HepG2 (cell line): ENCODE data around the gene ZMYND8. TPM values are rescaled to one million over a fixed set of nuclear protein-coding genes. Genes with fewer than 3 reads are reported as not detected.
A peak's percentile ranks its signal among the peaks of the same experiment; 100 is the strongest.

Experiments
- CCDC6 ChIP-seq: sonication (generic); formaldehyde crosslinking; IDR thresholded peaks from 2 replicates; pipeline ENCODE4 v1.8.1; 2022; ENCODE audit warnings: mild to moderate bottlenecking, missing genetic modification reagents, moderate library complexity
- CENPX ChIP-seq: sonication (generic); formaldehyde crosslinking; IDR thresholded peaks from 2 replicates; pipeline ENCODE4 v1.9.0; 2021; ENCODE audit warnings: mild to moderate bottlenecking, missing genetic modification reagents, moderate library complexity
- DNMT1 ChIP-seq: sonication (generic); formaldehyde crosslinking; IDR thresholded peaks from 2 replicates; pipeline ENCODE4 v1.5.1; 2020; ENCODE audit warnings: mild to moderate bottlenecking, missing genetic modification reagents
- GATAD1 ChIP-seq: IDR thresholded peaks from 2 replicates; pipeline ENCODE4 v1.6.1; 2016; ENCODE audit warnings: missing genetic modification reagents, missing compliant biosample characterization
- GTF3A ChIP-seq: sonication (generic); formaldehyde crosslinking; conservative IDR thresholded peaks from 2 replicates; pipeline ENCODE4 v1.4.0; 2020; ENCODE audit warnings: mild to moderate bottlenecking, missing genetic modification reagents
- HNRNPL ChIP-seq: fragments of 200-400 bp; formaldehyde crosslinking; IDR thresholded peaks from 2 replicates; pipeline ENCODE4 v1.6.1; 2017; ENCODE audit warnings: mild to moderate bottlenecking, low read depth, low read length
- HOXA3 ChIP-seq: sonication (generic); formaldehyde crosslinking; IDR thresholded peaks from 2 replicates; pipeline ENCODE4 v1.5.0; 2020; ENCODE audit warnings: missing genetic modification reagents
- IRF1 ChIP-seq: sonication (generic); formaldehyde crosslinking; IDR thresholded peaks from 2 replicates; pipeline ENCODE4 v1.4.0; 2020; ENCODE audit warnings: low read depth, mild to moderate bottlenecking, missing genetic modification reagents
- IRX3 ChIP-seq: sonication (generic); formaldehyde crosslinking; IDR thresholded peaks from 2 replicates; pipeline ENCODE4 v1.8.1; 2023; ENCODE audit warnings: mild to moderate bottlenecking, low read depth, missing genetic modification reagents, borderline replicate concordance
- KAT2B ChIP-seq: fragments of 150-350 bp; IDR thresholded peaks from 2 replicates; pipeline ENCODE4 v1.6.1; 2014; ENCODE audit warnings: low read depth, low read length, borderline replicate concordance
- MAF1 ChIP-seq: sonication (generic); formaldehyde crosslinking; IDR thresholded peaks from 2 replicates; pipeline ENCODE4 v1.5.0; 2020; ENCODE audit warnings: missing genetic modification reagents, borderline replicate concordance
- MEIS1 ChIP-seq: sonication (generic); formaldehyde crosslinking; IDR thresholded peaks from 2 replicates; pipeline ENCODE4 v1.9.0; 2021; ENCODE audit warnings: mild to moderate bottlenecking, missing genetic modification reagents, moderate library complexity, borderline replicate concordance
- PAX8 ChIP-seq: sonication (generic); formaldehyde crosslinking; IDR thresholded peaks from 2 replicates; pipeline ENCODE4 v1.8.0; 2022; ENCODE audit warnings: mild to moderate bottlenecking, missing genetic modification reagents, borderline replicate concordance
- PBX2 ChIP-seq: IDR thresholded peaks from 2 replicates; pipeline ENCODE4 v1.6.1; 2016; ENCODE audit warnings: control low read depth
- PRPF4 ChIP-seq: fragments of 200-400 bp; formaldehyde crosslinking; IDR thresholded peaks from 2 replicates; pipeline ENCODE4 v1.6.1; 2016; ENCODE audit warnings: low read length, low read depth; ENCODE audit not compliant: poor library complexity, severe bottlenecking
- RBFOX2 ChIP-seq: fragments of 200-400 bp; formaldehyde crosslinking; IDR thresholded peaks from 2 replicates; pipeline ENCODE4 v1.6.1; 2017; ENCODE audit warnings: low read depth, mild to moderate bottlenecking, low read length
- RNF2 ChIP-seq: fragments of 450-650 bp; conservative IDR thresholded peaks from 2 replicates; pipeline ENCODE4 v1.6.1; 2016; ENCODE audit warnings: low read depth
- SALL1 ChIP-seq: sonication (generic); formaldehyde crosslinking; IDR thresholded peaks from 2 replicates; pipeline ENCODE4 v1.8.0; 2022; ENCODE audit warnings: mild to moderate bottlenecking, missing genetic modification reagents
- SOX5 ChIP-seq: IDR thresholded peaks from 2 replicates; pipeline ENCODE4 v1.6.1; 2016; ENCODE audit warnings: borderline replicate concordance
- SYNCRIP ChIP-seq: fragments of 200-400 bp; formaldehyde crosslinking; IDR thresholded peaks from 2 replicates; pipeline ENCODE4 v1.6.1; 2018; ENCODE audit warnings: mild to moderate bottlenecking, low read depth, low read length; ENCODE audit not compliant: insufficient read depth
- ZFP90 ChIP-seq: sonication (generic); formaldehyde crosslinking; IDR thresholded peaks from 2 replicates; pipeline ENCODE4 v1.8.0; 2022; ENCODE audit warnings: missing genetic modification reagents, mild to moderate bottlenecking, inconsistent platforms, borderline replicate concordance
- ZNF3 ChIP-seq: IDR thresholded peaks from 2 replicates; pipeline ENCODE4 v1.7.0; 2017; ENCODE audit warnings: inconsistent platforms
- ZNF558 ChIP-seq: sonication (generic); formaldehyde crosslinking; IDR thresholded peaks from 2 replicates; pipeline ENCODE4 v1.9.0; 2022; ENCODE audit warnings: mild to moderate bottlenecking, missing genetic modification reagents, borderline replicate concordance
- ZNF576 ChIP-seq: sonication (generic); formaldehyde crosslinking; IDR thresholded peaks from 2 replicates; pipeline ENCODE4 v1.4.0; 2020; ENCODE audit warnings: mild to moderate bottlenecking, missing genetic modification reagents
- ZNF589 ChIP-seq: sonication (generic); formaldehyde crosslinking; conservative IDR thresholded peaks from 2 replicates; pipeline ENCODE4 v1.8.0; 2022; ENCODE audit warnings: mild to moderate bottlenecking, moderate library complexity, missing genetic modification reagents
- ZNF672 ChIP-seq: sonication (generic); formaldehyde crosslinking; IDR thresholded peaks from 2 replicates; pipeline ENCODE4 v1.8.1; 2022; ENCODE audit warnings: missing genetic modification reagents
- ZNF841 ChIP-seq: sonication (generic); formaldehyde crosslinking; IDR thresholded peaks from 2 replicates; pipeline ENCODE4 v1.8.1; 2023; ENCODE audit warnings: missing genetic modification reagents, borderline replicate concordance
- polyA plus RNA-seq, 8 experiments: library from polyadenylated mRNA; depleted of rRNA in 3 of 8; stranded (reverse) in 7 of 8; unstranded in 1 of 8; fragments of >200 nt; fragmentation: Illumina TruSeq in 4 of 8; extraction: Trizol in 4 of 8; gene quantifications; 2 replicates each; pipeline versions ENCODE4 v1.2.1 to v1.2.3, GENCODE V29; 2011 to 2016; ENCODE audit warnings: low read depth in 4 of 8, missing spikeins in 1 of 8, mixed read lengths in 1 of 8; ENCODE audit not compliant: insufficient read depth in 1 of 8
- total RNA-seq, 5 experiments: library from RNA; depleted of rRNA; stranded (reverse); fragments of >200 nt; fragmentation: Illumina TruSeq; extraction: Trizol; gene quantifications; 2 replicates each; pipeline ENCODE4 v1.2.3, GENCODE V29; 2016; ENCODE audit warnings: low read depth in 1 of 5
- TF ChIP-seq, protein P1 (sequence below): IDR thresholded peaks from 2 replicates; pipeline ENCODE4 v1.6.1; 2016; ENCODE audit warnings: missing compliant biosample characterization, missing genetic modification reagents, borderline replicate concordance
- TF ChIP-seq, protein P2 (sequence below): IDR thresholded peaks from 2 replicates; pipeline ENCODE4 v1.6.1; 2012; ENCODE audit warnings: low read depth, low read length, improper control_type of control experiment

ZMYND8 gene
- total and polyA plus RNA-seq, 2 of the 13 experiments (the other 11 are each of a cell fraction or from before 2014, with no cell fraction given) = 53.9 to 84.7 TPM

- TF ChIP-seq ZNF841 (CRISPR knock-in tag) = no peak
- no peak for TF ChIP-seq GTF3A
- no peak for TF ChIP-seq ZFP90 (CRISPR knock-in tag)
- TF ChIP-seq SOX5 (CRISPR knock-in tag) = no peak
- no peak for TF ChIP-seq DNMT1 (CRISPR knock-in tag)
- TF ChIP-seq PBX2 (CRISPR knock-in tag) = no peak
- no peak for TF ChIP-seq ZNF576
- TF ChIP-seq ZNF558 (CRISPR knock-in tag) = no peak
- no peak for TF ChIP-seq CENPX (CRISPR knock-in tag)
- no peak for TF ChIP-seq RNF2
- TF ChIP-seq KAT2B = no peak
- TF ChIP-seq PAX8 (CRISPR knock-in tag) = no peak
- TF ChIP-seq, protein P1, sequence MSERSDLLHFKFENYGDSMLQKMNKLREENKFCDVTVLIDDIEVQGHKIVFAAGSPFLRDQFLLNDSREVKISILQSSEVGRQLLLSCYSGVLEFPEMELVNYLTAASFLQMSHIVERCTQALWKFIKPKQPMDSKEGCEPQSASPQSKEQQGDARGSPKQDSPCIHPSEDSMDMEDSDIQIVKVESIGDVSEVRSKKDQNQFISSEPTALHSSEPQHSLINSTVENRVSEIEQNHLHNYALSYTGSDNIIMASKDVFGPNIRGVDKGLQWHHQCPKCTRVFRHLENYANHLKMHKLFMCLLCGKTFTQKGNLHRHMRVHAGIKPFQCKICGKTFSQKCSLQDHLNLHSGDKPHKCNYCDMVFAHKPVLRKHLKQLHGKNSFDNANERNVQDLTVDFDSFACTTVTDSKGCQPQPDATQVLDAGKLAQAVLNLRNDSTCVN (CRISPR knock-in tag) = no peak
- TF ChIP-seq HOXA3 (CRISPR knock-in tag) = no peak
- no peak for TF ChIP-seq PRPF4
- TF ChIP-seq ZNF672 = no peak
- TF ChIP-seq IRF1 = no peak
- no peak for TF ChIP-seq ZNF3 (CRISPR knock-in tag)
- no peak for TF ChIP-seq CCDC6 (CRISPR knock-in tag)
- TF ChIP-seq HNRNPL = no peak
- TF ChIP-seq GATAD1 (CRISPR knock-in tag) = no peak
- TF ChIP-seq SALL1 (CRISPR knock-in tag) = no peak
- peak; percentile 54 for TF ChIP-seq RBFOX2
- no peak; the same call in 1 of the 2 replicates for TF ChIP-seq ZNF589 (CRISPR knock-in tag)
- no peak for TF ChIP-seq MEIS1 (CRISPR knock-in tag)
- no peak for TF ChIP-seq IRX3
- TF ChIP-seq, protein P2, sequence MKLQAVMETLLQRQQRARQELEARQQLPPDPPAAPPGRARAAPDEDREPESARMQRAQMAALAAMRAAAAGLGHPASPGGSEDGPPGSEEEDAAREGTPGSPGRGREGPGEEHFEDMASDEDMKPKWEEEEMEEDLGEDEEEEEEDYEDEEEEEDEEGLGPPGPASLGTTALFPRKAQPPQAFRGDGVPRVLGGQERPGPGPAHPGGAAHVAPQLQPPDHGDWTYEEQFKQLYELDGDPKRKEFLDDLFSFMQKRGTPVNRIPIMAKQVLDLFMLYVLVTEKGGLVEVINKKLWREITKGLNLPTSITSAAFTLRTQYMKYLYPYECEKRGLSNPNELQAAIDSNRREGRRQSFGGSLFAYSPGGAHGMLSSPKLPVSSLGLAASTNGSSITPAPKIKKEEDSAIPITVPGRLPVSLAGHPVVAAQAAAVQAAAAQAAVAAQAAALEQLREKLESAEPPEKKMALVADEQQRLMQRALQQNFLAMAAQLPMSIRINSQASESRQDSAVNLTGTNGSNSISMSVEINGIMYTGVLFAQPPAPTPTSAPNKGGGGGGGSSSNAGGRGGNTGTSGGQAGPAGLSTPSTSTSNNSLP = no peak
- TF ChIP-seq SYNCRIP = no peak
- TF ChIP-seq MAF1 (CRISPR knock-in tag) = no peak
These were observed 10.3 kb downstream of the ZMYND8 start (continued) for GRCh38 chr20:47346172-47346571.
